ENCODE data around the gene PLPPR2.

Gene PLPPR2

GRCh38 chr19:11373885-11374432 is 18.7 kb downstream of the PLPPR2 start:
- TF ChIP-seq, protein P1, sequence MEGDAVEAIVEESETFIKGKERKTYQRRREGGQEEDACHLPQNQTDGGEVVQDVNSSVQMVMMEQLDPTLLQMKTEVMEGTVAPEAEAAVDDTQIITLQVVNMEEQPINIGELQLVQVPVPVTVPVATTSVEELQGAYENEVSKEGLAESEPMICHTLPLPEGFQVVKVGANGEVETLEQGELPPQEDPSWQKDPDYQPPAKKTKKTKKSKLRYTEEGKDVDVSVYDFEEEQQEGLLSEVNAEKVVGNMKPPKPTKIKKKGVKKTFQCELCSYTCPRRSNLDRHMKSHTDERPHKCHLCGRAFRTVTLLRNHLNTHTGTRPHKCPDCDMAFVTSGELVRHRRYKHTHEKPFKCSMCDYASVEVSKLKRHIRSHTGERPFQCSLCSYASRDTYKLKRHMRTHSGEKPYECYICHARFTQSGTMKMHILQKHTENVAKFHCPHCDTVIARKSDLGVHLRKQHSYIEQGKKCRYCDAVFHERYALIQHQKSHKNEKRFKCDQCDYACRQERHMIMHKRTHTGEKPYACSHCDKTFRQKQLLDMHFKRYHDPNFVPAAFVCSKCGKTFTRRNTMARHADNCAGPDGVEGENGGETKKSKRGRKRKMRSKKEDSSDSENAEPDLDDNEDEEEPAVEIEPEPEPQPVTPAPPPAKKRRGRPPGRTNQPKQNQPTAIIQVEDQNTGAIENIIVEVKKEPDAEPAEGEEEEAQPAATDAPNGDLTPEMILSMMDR (IDR thresholded peaks at IDR 0.05): no peak

DNA sequence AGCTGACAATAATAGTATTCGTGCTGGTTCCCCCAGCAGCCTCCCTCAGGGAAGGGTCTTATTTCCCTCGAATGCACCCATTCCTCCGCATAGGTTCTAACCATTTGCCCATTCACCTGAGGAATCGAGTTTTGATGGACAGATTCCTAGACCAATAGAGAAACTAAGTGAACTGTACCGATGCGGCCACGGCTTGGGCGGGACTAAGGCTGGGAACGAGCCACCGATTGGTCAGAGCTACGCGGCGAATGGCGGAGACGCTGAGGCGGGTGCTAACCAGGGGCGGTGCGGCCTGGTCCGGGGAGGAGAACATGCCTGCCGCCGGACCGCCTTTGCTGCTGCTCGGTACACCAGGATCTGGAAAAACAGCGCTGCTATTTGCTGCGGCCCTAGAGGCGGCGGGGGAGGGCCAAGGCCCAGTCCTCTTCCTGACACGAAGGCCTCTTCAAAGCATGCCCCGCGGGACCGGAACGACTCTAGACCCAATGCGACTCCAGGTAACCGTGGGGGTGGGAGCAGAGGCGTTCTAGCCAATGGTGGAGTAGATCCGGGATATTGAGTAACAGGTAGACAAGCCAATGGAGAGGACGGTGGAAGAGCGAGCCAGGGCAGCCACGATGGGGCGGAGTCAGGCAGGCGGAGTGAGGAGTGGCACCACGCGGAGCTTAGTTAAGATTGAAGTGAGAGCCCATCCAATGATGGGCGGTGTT is 19.4 kb downstream of the PLPPR2 start, which contains the start of gene SWSAP1:
Gene SWSAP1, plus strand, starts transcription at position 234 of the 710 bp plus-strand sequence. Its CDS starts 15 bp downstream, at position 249.
- TF ChIP-seq, protein P1 (IDR thresholded peaks at IDR 0.05): no peak

GRCh38 chr19:11375143-11375948 is 20.1 kb downstream of the PLPPR2 start:
- TF ChIP-seq, protein P1 (IDR thresholded peaks at IDR 0.05): no peak

- TF ChIP-seq, protein P1 (IDR thresholded peaks at IDR 0.05): no peak
Observed at GRCh38 chr19:11377237-11377636, 22.0 kb downstream of the PLPPR2 start.

DNA sequence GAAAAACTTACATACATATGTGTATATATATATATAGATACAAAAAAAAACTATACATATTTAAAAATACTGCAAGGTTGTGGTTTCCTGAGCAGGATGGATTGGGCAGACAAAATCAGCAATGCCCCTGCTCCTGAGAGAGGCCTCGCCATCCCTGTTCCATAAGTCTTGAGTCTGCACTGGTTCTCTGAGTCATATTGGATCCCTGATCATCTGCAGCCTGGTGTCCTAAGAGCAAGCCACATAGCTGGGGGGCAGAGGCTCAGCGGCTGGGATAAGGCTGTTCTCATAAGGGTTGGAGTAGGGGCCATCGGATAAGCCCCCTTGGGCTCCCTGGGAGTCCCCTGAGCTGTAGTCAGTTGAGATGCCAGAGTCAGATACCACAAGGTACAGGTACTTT is 22.5 kb downstream of the PLPPR2 start:
- TF ChIP-seq, protein P1 (IDR thresholded peaks at IDR 0.05): no peak

- TF ChIP-seq, protein P1 (IDR thresholded peaks at IDR 0.05): no peak; the same call in 1 of the 2 replicates
Observed at GRCh38 chr19:11378319-11379189, 23.3 kb downstream of the PLPPR2 start.

DNA sequence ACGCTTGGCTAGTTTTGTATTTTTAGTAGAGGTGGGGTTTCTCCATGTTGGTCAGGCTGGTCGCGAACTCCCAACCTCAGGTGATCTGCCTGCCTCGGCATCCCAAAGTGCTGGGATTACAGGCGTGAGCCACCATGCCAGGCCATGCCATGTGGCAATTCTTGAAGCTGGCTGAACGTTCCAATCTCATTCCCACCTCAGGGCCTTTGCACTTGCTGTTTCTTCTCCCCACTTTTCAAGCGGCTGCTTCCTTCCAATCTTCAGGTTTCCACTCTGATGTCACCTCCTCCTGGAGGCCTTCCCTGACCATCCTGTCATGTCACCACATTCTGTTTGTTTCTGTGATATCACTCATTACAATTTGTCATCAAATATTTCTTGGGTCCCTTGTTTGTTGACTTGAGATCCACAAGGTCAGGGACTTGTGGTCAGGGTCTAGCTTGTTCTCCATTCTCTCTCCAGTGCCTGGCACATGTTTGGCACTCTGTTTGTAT is 24.7 kb downstream of the PLPPR2 start:
- TF ChIP-seq, protein P1 (IDR thresholded peaks at IDR 0.05): no peak
